ENCODE results near the gene DCDC1.

DNA sequence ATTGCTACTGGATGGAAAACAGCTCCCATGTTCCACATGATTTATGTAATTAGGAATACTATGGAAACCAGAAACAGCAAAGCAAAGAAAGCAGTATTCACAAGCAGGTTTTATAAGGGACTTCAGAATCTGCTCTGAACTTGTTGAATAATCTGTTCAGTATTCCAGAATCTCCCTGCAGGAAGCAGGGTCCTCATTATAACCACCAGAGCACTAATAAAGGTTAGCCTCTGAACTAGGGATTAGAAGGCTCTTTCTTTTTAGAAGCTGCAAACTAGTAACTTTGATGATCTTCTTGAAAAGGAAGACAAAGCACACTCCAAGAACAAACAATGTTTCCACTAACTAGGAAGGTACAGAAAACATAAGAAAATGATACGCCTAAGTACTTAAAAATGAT lies 125.8 kb downstream of the DCDC1 start:
- TF ChIP-seq, protein P1, sequence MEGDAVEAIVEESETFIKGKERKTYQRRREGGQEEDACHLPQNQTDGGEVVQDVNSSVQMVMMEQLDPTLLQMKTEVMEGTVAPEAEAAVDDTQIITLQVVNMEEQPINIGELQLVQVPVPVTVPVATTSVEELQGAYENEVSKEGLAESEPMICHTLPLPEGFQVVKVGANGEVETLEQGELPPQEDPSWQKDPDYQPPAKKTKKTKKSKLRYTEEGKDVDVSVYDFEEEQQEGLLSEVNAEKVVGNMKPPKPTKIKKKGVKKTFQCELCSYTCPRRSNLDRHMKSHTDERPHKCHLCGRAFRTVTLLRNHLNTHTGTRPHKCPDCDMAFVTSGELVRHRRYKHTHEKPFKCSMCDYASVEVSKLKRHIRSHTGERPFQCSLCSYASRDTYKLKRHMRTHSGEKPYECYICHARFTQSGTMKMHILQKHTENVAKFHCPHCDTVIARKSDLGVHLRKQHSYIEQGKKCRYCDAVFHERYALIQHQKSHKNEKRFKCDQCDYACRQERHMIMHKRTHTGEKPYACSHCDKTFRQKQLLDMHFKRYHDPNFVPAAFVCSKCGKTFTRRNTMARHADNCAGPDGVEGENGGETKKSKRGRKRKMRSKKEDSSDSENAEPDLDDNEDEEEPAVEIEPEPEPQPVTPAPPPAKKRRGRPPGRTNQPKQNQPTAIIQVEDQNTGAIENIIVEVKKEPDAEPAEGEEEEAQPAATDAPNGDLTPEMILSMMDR (IDR thresholded peaks at IDR 0.05): no peak
- TF ChIP-seq POLR2A (IDR thresholded peaks at IDR 0.05) (no peak), POLR2AphosphoS5 (IDR thresholded peaks at IDR 0.05) (no peak)

Measured in suprapubic skin (tissue), 4 donors.